Measurements from ENCODE around the gene DEFB108B.
"Not testable (repeated sequence)": the region's sequence is repeated elsewhere in the genome, so short reads cannot be mapped to it uniquely, and the experiment has no call there.

The DEFB108B gene, protein sequence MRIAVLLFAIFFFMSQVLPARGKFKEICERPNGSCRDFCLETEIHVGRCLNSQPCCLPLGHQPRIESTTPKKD

DNA sequence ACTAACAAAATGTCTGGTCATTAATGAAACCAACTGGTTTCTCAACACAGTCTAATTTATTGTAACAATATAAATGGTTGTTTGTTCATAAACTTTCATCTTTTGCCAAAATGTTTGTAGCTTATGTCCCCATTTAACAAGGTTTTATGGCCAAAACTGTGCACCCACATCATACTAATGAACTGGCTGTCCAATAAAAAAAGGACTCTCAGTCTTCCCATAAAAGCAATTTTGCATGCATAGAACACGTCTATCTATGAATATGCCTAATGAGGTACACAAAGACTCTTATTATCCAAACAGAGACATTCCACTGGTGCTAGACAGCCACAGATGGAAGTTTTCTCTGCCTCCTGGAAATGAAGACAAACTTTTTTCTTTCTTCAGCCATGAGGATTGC, at the start of gene DEFB108B:
DEFB108B (plus strand) TSS at position 390 of the 400 bp plus-strand sequence; CDS start at position 390, 0 bp downstream.
- DNase-seq: not testable (repeated sequence)

DNA sequence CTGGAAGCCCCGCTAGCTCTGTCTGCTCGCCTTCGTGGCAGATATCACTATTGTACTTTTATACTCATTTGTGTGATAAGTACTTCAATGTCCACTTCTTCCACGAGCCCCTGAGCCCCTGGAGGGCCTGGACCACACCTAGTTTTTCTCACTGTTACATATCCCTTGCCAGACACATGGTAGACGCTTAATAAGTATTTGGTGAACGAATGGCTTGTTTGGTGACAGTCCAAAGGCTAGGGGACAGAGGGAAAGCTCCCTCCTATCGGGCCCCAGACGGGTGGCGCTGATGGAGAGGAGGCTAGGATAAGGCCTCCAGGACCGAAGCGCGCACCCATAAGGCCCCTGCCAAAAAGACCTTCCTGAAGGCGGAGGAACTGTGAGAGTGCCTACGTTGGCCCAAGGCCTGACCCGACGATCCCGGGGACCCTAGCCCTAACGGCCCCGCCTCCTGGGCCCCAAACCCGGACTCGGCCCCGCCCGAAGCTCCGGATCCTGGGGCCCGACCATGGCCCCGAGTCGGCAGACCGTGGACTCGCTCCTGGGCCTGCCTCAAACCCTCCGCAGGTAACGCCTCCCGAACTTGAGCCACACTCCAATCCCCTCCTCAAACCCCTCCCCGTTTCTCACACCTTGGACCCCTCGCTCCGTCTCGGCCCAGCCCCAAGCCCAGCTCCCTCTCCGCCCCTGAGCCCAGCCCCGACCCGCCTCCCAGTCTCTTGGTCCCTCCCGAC, 46.7 kb upstream of the DEFB108B start:
- not testable (repeated sequence) for DNase-seq

DNA sequence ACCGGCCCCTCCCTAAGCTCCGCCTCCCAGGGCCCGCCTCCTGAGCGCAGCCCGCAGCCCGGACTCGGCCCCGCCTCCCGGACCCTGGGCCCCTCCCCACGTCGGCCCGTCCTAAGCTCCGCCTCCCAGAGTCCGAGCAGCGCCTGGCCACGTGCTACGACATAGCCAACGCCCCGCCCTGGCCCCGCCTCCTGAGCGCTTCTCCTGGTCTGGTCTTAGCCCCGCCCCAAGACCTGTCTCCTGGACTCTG, 46.2 kb upstream of the DEFB108B start:
- not testable (repeated sequence) for DNase-seq

DNA sequence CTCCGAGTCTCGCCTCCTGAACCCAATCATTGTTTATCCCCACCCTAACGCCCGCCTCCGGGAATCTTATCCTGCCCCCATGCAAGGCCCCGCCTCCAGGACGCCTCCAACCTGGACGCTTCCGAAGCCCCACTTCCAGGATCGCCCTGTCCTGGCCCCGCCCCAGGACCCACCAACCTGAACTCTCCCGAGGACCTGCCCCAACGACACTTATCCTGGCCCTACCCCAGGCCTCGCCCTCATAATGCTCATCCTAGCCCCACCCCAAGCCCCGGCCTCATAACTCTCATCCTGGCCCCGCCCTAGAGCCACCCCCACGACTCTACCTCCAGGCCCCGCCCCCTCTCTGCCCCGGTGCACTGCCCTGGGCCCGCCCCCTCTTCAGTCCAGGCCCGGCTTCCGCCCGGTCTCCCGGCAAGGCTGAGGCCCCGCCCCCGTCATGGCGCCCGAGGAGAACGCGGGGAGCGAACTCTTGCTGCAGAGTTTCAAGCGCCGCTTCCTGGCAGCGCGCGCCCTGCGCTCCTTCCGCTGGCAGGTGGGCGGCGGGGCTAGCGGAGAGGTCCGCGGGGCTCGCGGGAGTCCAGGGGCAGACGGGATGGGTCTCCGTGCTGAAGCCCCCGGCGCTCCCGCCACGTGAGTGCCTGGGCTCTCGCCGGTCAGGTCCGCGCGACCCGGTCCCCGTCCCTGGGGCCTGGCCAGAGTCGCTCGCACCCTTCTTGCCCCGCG, 45.7 kb upstream of the DEFB108B start:
- DNase-seq: peak; percentile 99

DNA sequence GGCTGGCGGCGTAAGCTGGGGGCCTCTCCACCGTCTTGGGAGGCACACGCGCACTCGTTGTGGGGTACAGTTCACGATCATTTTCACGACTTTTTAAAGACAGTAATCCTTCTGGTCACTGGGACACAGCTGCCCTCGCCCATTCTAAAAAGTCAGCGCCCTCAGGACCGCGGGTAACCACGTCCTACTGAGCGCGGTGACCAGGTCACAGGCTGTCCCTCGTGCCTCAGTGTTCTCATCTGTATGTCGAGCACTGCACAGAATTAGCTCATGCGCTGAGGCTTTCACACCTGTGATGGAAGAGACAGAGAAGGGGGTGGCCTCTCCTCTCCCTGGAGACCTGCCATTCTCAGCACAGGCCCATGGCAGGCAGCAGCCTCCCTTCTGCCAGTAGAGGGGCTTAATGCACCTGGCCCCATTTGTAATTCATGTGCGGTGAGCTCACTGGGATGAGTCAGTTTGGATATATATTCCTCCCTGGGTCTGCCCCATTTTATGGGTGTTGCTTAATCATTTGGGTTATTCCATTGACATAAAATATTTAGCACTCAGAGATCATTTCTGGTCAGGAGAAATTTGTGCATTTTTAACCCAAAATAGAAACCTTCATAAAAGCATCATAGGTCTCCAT, 45.1 kb upstream of the DEFB108B start:
- DNase-seq: peak; percentile 11

DNA sequence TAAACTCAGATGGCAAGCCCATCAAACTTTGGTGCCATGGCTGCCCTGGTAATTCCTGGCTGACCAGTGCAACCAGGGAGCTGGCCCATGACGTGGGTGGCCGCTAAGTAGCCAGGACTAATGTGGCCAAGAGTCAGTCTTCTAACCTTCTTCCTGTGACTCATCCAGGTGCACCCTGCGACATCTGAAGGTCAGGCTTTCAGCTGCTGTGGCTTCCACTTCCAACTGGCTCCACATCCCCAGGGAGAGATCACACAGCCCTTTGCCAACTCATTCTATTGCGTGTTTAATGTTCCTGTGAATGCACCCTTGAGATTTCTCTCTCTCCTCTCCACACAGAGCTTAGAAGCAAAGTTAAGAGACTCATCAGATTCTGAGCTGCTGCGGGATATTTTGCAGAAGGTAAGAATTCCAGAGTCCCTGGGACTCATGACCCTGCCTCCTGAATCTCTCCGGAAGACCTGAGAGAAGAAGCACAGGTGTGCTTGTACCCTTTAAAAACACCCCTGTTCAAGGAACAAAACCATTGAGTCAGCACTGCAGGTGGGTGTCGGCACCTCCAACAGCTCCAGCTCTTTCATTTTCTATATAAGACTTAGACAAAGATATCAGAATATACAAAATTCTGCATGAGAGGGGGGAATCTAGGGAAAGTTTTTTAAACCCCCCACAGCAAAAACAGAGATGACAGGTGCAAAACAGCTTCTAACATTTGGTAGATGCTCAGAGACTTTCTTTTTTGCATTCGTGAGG, 43.4 kb upstream of the DEFB108B start:
- DNase-seq: not testable (repeated sequence)

DNA sequence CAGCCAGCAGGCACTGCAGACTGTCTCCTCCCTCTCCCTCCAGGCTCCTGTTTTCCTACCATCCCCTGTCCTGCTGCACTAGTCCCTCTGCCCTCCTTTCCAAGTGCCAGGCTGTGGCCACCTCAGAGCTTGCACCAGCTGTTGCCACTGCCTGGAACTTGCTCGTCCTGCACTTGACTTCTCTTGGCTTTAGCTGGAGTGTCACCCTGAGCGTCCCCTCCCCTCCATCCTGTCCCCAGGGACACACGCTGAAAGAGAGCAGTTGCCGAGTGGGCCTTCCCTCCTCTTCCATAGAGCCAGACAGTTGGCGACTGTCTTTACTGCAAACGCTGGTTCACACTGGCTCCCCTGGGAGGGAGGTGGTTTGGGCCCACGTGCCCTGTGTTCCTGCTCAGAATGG, 41.9 kb upstream of the DEFB108B start:
- not testable (repeated sequence) for DNase-seq

DNA sequence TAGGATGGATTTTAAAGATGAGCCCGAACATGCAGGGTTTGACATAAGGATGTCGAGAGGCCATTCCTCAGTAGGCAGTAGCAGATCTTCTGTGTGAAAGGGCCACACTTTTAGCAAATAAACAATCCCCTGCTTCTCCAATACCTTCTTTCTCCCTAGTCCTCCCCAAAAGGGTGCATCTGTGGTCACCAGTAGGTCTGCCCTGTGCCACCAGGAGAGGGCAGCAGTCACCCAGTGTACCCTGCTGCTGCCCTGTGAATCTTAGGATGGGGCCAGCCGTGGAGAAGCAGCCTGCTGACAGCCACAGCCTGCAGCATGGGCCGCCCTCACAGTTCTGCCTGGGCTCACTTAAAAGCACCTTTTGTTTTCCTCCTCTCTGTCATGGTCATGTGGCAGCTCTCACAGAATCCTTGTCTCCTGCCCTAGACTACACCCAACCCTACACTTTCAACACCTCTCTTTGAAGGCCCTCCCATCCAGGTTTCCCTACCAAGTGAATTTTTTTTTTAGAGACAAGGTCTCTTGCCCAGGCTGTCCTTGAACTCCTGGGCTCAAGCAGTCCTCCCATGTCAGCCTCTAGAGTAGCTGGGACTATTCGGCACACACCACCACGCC, 40.3 kb upstream of the DEFB108B start:
- DNase-seq: not testable (repeated sequence)

DNA sequence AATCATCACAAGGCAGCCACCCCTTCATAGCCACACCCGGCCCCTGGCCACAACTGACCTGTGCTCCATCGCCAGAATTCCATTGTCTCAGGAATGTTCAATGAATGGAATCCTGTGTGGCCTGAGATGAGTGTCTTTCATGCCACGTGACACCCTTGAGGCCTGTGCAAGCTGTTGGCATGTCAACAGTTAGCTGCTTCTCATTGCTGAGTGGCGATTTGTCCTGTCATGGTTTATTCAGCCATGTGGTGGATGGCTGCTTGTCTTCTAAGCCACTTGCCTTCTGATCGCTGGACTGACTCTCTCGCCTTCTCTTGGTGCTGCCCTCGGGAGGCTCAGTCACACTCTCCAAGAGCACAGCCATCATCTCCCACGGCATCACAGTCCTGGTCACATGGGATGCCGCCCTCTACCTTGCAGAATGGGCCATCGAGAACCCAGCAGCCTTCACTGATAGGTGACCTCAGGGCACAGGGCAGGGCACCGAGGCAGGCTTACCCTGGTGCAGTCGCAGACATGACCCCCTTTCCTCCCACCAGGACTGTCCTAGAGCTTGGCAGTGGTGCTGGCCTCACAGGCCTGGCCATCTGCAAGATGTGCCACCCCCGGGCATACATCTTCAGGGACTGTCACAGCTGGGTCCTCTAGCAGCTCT, 38.5 kb upstream of the DEFB108B start:
- not testable (repeated sequence) for DNase-seq

DNA sequence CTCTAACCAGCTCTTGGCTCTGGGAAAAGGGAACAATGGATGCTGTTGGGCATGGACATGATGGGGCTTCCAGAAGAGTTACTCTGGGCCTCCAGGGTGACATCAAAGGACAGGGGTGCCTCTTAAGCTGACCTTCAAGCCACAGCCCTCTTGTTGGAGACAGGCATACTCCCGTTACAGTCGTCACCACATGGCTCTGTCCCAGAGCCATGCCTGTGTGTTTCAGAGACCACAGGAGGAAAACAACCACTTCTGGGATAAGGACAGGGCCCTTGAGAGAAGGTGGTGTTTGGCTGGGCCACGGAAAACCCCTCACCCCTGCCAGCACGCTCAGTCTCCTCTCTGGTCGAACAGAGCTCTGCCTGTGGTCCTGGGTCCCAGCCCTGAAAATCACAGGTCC, 37.8 kb upstream of the DEFB108B start:
- not testable (repeated sequence) for DNase-seq

DNA sequence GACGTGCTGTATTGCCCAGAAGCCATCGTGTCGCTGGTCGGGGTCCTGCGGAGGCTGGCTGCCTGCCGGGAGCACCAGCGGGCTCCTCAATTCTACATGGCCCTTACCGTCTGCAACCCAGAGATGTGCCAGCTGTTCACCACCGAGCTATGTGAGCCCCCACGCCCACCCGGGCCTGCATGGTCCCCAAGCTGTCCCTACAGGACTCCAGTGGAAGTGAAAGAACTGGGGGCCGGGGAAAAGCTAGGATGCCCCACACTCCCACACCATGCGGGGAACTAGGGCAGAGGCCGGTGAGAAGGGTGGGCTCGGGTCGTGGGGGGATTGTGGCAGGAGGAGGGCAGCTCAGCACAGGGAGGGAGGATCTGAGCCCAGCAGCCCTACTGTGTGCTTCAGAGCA, 37.0 kb upstream of the DEFB108B start:
- DNase-seq: not testable (repeated sequence)

DNA sequence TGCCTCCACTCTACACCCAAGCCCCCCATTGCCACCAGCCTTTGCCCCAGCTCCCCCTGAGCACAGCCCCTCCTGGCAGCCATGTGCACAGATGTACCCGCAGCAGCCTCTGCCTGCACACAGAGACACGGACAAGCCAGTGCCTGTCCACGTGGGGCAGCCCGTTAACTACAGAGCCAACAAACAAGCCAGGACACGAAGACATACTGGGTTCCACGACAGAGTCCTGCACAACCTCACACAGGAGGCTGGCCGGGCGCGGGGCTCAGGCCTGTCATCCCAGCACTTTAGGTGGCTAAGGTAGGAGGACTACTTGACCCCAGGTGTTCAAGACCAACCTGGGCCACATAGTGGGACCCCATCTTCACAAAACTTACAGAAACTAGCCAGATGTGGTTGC, 36.2 kb upstream of the DEFB108B start:
- DNase-seq: not testable (repeated sequence)

DNA sequence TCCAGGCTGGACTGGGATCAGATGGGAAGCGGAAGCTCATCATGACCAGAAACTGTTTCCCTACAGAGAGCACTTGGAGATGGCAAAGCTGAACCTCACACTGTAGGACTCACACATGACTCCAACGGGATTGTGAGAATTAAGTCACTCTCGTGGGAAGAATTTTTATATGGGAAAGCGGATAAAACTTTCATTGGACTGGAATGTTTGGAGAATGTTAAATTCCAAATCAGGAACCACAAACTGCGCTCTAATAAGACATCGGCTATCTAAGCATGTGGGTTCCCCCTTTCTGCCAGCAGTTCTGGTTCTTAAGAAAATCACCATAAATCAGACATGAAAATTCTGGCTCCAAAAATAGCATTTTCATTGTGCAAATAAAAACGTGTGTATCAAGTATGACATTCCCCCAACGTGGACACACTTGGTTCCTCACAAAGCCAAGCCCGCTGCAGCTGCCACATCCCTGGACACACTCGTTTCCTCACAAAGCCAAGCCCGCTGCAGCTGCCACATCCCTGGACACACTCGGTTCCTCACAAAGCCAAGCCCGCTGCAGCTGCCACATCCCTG, 33.4 kb upstream of the DEFB108B start:
- DNase-seq: not testable (repeated sequence)

DNA sequence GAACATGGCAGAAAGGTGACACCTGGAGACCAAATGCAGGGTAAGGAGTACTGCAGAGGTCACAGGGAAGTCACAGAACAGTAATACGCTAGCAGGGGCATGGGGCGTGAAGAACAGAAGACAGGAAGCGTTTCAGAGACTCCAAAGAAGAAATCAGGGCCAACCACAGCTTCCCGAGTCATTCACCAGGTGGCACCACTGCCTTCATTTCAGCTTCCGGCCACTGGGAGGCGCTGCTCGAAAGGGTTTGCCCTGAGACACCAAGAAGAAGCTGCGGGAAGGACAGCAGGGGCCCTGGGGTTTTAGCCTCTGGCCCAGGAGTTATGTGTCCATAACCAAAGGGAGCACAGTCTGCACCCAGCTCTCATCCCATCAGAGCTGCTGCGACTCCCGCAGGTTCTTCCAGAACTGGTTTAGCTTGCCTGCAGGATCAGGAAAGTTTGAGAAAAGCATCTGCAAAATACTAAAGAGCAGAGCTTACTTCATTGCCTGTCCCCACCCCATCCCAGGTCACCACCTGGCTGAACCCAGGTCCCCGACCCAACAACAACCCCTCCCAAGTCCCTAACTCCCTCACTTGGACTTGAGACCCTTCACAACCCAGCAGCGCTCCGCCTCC, 32.6 kb upstream of the DEFB108B start:
- DNase-seq: peak; percentile 76

DNA sequence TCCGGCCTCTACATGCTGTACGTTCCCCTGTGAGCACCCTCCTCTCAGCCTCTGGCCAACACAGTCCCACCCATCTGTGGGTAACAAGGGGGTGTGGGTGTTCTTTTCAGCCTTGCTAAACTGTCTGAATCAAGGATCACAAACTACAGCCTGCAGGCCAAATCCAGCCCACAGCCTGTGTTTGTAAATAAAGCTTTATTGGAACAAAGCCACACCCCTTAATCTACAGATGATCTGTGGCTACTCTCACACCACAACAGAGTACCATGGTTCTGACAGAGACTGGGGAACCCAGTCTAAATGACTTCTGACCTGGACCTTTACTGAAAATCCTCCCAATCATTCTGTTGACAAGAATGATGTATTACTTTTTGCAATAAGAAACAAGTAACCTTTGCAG, 32.0 kb upstream of the DEFB108B start:
- not testable (repeated sequence) for DNase-seq

DNA sequence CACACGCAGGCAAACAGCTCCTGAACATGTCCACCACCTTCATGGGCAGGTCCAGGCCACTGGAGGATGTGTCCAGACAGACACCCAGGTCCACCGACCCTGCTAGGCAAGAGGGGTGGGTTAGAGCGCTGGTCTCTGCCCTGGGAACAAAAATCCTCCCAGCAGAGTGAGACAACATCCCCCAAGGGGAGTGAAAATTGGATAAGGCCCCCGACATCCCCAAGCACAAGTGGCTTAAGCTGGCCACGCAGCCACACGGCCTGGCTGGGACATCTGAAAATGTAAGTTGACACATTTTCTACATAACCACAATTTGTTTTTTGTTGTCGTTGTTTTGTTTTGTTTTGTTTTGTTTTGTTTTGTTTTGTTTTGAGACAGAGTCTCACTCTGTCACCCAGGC, 30.1 kb upstream of the DEFB108B start:
- DNase-seq: not testable (repeated sequence)

DNA sequence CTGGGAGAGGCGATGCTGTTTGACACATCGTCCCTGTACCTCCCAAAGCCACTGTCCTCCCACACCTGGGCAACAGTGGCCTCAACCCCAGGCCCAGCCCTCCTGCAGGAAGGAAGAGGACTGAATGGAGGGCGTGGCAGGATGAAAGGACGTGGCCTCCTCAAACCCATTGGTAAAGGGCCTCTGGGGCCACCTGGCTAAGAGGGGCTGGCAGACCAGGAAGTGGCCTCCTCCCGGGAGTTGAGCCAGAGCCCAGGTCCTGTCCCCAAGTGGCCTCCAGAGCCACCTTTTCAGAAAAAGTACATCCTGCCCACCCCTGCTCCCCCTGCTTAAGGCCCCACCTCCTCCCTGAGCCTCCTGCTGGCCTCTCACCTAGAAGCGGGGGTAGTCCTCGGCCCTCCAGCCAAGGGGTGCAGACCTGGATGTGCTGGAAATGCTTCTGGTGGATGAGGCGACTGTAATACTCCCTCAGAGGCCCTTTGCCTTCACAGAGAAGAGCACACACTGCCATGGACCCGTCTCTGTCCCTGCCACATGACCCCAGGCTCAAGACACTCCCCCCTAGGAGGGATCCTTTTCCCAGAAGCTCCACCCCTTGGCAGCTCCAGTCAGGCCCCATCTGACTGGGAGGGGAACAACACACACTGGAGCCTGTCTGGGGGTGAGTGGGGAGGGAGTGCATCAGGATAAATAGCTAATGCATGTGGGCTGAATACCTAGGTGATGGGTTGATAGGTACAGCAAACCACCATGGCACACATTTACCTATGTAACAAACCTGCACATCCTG, 28.6 kb upstream of the DEFB108B start:
- DNase-seq: not testable (repeated sequence)

DNA sequence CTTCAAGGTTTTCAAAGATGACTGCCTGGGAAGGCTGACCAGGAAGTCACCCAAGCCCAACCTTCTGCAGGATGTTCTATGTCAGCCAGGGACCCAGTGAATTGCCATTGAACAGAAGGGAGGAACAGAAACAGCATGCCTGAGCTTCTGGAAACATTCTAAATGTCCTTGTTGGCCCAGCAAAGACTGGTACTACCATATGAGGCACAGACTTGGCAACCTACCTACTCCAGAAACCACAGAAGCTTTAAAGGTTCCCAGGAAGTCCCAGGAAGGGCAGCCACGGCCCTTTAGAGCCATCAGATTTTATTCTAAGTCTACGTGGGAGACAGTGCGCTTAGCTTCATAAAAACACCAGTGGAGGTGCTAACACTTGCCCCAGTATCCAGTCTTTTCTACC, 20.5 kb upstream of the DEFB108B start:
- DNase-seq: not testable (repeated sequence)

DNA sequence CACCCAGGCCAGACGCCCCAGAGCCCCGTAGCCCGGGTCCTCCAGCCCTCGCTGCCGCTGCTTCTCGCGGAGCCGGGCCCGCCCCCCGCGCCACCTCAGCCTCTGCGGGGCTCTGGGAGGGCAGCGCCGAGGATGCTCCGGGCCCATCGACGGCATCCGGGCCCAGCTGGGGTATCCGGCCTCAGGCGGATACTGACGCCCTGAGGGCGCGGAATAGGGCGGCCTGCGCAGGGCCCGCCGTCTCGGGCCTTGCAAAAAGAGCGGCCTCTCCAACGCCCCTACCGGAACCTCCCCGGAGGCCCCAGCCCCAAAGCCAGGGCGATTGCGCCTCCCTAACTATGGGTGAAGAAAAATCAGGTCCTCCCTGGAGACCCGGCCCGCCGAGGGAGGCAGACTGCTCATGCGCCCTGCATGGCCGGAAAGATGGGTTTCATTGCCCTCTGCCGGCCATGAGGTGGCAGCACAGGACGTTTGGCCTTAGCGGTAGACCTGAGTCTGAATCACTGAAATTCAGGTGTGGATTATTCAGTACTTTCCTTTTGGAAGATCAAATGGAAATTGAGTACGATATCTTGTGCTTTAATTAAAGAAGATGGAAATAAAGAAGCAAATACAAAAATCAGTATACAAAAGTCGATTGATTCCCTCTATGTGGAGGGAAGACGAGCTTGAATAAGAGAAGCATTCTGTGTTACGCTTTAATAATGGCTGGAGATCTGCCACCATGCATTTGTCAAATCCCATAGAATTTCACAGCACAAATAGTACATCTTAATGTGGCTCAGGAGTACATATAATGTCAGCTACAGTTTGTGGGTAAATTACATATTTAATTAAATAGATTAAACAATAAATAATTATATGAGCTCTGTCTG, 19.3 kb upstream of the DEFB108B start:
- peak; percentile 64 for DNase-seq
